PFSK-1 (cell line): ENCODE measurements around the gene KRT78.

Source experiments
- FOXP2 ChIP-seq: optimal IDR thresholded peaks from 2 replicates; pipeline ENCODE3; 2011; ENCODE audit warnings: borderline replicate concordance, control low read depth, inconsistent platforms; ENCODE audit not compliant: insufficient read depth; ENCODE audit errors: extremely low read length, extremely low read depth
- POLR2AphosphoS5 ChIP-seq: IDR thresholded peaks from 2 replicates; pipeline ENCODE4 v1.6.1; 2012; ENCODE audit warnings: low read depth, mild to moderate bottlenecking, control low read depth, low read length, moderate library complexity
- REST ChIP-seq, 2 experiments: IDR thresholded peaks; 2 replicates each; pipeline versions ENCODE4 v1.6.1 to v1.8.0; 2011 to 2012; ENCODE audit warnings: low read depth in 2 of 2, low read length in 2 of 2, control low read depth in 1 of 2, inconsistent platforms in 1 of 2, mild to moderate bottlenecking in 1 of 2, moderate library complexity in 1 of 2; ENCODE audit not compliant: insufficient read depth in 1 of 2
- SIN3A ChIP-seq: IDR thresholded peaks from 2 replicates; pipeline ENCODE4 v1.6.1; 2012; ENCODE audit warnings: mild to moderate bottlenecking, low read length, moderate library complexity, borderline replicate concordance; ENCODE audit not compliant: insufficient read depth
- TAF1 ChIP-seq: IDR thresholded peaks from 2 replicates; pipeline ENCODE4 v1.6.1; 2012; ENCODE audit warnings: low read length, control low read depth, borderline replicate concordance; ENCODE audit not compliant: insufficient read depth

KRT78 gene

GRCh38 chr12:52862023-52862422 lies 13.2 kb upstream of the KRT78 start:
- no peak for TF ChIP-seq SIN3A
- no peak for TF ChIP-seq FOXP2
- TF ChIP-seq TAF1, result no peak
- no peak for TF ChIP-seq REST (IDR thresholded peaks at IDR 0.05; ENCODE audit: insufficient read depth in 1 of 2, low read depth in 2 of 2, low read length in 2 of 2)
- TF ChIP-seq POLR2AphosphoS5, result no peak

- no peak for TF ChIP-seq POLR2AphosphoS5
- TF ChIP-seq SIN3A, result no peak
Measured at GRCh38 chr12:52861511-52861910, 12.7 kb upstream of the KRT78 start.

- TF ChIP-seq POLR2AphosphoS5, result no peak
- TF ChIP-seq REST (IDR thresholded peaks at IDR 0.05; ENCODE audit: insufficient read depth in 1 of 2, low read depth in 2 of 2, low read length in 2 of 2), result no peak
- TF ChIP-seq SIN3A, result no peak
- TF ChIP-seq TAF1, result no peak
- no peak for TF ChIP-seq FOXP2
Measured at GRCh38 chr12:52860102-52860823, 11.5 kb upstream of the KRT78 start.

GRCh38 chr12:52857500-52857899 lies 8.7 kb upstream of the KRT78 start:
- TF ChIP-seq SIN3A, result no peak

- TF ChIP-seq FOXP2 (no peak), SIN3A (no peak), TAF1 (no peak), POLR2AphosphoS5 (no peak)
Measured at GRCh38 chr12:52856787-52857186, 8.0 kb upstream of the KRT78 start.

GRCh38 chr12:52851787-52852186 lies 3.0 kb upstream of the KRT78 start:
- TF ChIP-seq SIN3A, result no peak
- TF ChIP-seq POLR2AphosphoS5, result no peak
- TF ChIP-seq FOXP2, result no peak
- no peak for TF ChIP-seq REST (IDR thresholded peaks at IDR 0.05; ENCODE audit: insufficient read depth in 1 of 2, low read depth in 2 of 2, low read length in 2 of 2)
- no peak for TF ChIP-seq TAF1
